ENCODE data around the gene PRKCB.

DNA sequence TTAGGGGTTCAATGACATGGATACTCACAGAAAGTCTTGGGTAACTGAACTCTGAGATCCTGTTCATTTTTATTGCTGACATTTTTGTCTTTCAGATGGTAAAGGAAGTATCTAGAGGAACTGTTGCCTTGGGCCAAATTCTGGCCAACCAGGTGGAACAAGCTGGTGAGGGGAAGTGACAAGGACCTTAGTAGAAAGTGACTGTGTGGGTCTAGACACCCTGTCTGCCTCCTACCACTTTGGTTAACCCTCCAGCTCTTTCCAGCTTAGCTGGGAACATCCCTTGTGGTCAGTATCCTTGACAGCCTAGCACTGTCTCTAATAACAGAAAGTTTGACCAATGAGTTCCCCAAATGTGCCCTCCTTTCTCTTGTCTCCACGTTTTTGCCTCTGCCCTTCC lies 28.8 kb upstream of the PRKCB start:
- no peak for TF ChIP-seq POLR2A (IDR thresholded peaks at IDR 0.05)
- TF ChIP-seq, protein P1, sequence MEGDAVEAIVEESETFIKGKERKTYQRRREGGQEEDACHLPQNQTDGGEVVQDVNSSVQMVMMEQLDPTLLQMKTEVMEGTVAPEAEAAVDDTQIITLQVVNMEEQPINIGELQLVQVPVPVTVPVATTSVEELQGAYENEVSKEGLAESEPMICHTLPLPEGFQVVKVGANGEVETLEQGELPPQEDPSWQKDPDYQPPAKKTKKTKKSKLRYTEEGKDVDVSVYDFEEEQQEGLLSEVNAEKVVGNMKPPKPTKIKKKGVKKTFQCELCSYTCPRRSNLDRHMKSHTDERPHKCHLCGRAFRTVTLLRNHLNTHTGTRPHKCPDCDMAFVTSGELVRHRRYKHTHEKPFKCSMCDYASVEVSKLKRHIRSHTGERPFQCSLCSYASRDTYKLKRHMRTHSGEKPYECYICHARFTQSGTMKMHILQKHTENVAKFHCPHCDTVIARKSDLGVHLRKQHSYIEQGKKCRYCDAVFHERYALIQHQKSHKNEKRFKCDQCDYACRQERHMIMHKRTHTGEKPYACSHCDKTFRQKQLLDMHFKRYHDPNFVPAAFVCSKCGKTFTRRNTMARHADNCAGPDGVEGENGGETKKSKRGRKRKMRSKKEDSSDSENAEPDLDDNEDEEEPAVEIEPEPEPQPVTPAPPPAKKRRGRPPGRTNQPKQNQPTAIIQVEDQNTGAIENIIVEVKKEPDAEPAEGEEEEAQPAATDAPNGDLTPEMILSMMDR (IDR thresholded peaks at IDR 0.05) = no peak
